Esophagus muscularis mucosa (tissue), 4 donors: ENCODE results near the gene DOLK. TPM values are rescaled to one million over a fixed set of nuclear protein-coding genes. Genes with fewer than 3 reads are reported as not detected.
"Not testable (repeated sequence)": the region's sequence is repeated elsewhere in the genome, so short reads cannot be mapped to it uniquely, and the experiment has no call there.

ENCODE experiments used
- DNase-seq: peaks from one replicate; pipeline ENCODE4 v3.0.0-alpha.2; 2017; ENCODE audit errors: extremely low spot score
- H3K27ac ChIP-seq, 4 donors: fragments of 200-600 bp; sonication (generic); replicated peaks in 1 of 4; 1 replicate in 3 of 4; 2 replicates in 1 of 4; pipeline ENCODE4 v1.5.1; 2016 to 2019; ENCODE audit warnings: mild to moderate bottlenecking in 1 of 4
- H3K27me3 ChIP-seq, 4 donors: fragments of 200-600 bp; sonication (generic); one replicate each; pipeline versions ENCODE4 v1.5.1 to v1.6.0; 2016 to 2019
- H3K36me3 ChIP-seq, 4 donors: fragments of 200-600 bp; sonication (generic); one replicate each; pipeline ENCODE4 v1.5.1; 2016 to 2019
- H3K4me1 ChIP-seq, 4 donors: fragments of 200-600 bp; sonication (generic); one replicate each; pipeline ENCODE4 v1.5.1; 2016 to 2019
- H3K4me3 ChIP-seq, 4 donors: fragments of 200-600 bp; sonication (generic); 1 replicate in 2 of 4; 2 replicates in 2 of 4; pipeline ENCODE4 v1.5.1; 2016 to 2019; ENCODE audit warnings: mild to moderate bottlenecking in 4 of 4, moderate library complexity in 1 of 4
- H3K9me3 ChIP-seq, 4 donors: fragments of 200-600 bp; sonication (generic); 1 replicate in 3 of 4; 2 replicates in 1 of 4; pipeline ENCODE4 v1.5.1; 2016 to 2019
- EP300 ChIP-seq: sonication (generic); formaldehyde crosslinking; IDR thresholded peaks from one replicate; pipeline ENCODE4 v1.6.1; 2017; ENCODE audit warnings: antibody characterized with exemption
- POLR2A ChIP-seq: fragments of 450-650 bp; IDR thresholded peaks from one replicate; pipeline ENCODE4 v1.6.1; 2017; ENCODE audit warnings: antibody characterized with exemption, moderate library complexity, mild to moderate bottlenecking, low read depth
- POLR2AphosphoS5 ChIP-seq, 2 donors: sonication (generic); formaldehyde crosslinking; IDR thresholded peaks; one replicate each; pipeline ENCODE4 v1.6.1; 2017; ENCODE audit warnings: antibody characterized with exemption in 2 of 2
- WGBS: methylation state at CpG from one replicate; pipeline ENCODE4 v1.1.5; 2018; 5-methylcytosine and 5-hydroxymethylcytosine counted together
- intact Hi-C: fragments of 100-400 bp; cut with DNase I; formaldehyde crosslinking; loops from one replicate; pipeline ENCODE4 v1.15.1; 2023
- total RNA-seq, 4 donors: library from RNA; depleted of rRNA; stranded (reverse); fragments of >200 nt; gene quantifications; one replicate each; pipeline versions ENCODE4 v1.1.0 to v1.2.1, GENCODE V29; 2016
- TF ChIP-seq, protein P1 (sequence below), 3 experiments: fragments of 200-600 bp in 2 of 3; fragments of 450-650 bp in 1 of 3; sonication (generic) in 2 of 3; IDR thresholded peaks; one replicate each; pipeline ENCODE4 v1.5.1; 2017 to 2019; ENCODE audit warnings: antibody characterized with exemption in 3 of 3, mild to moderate bottlenecking in 2 of 3, moderate library complexity in 1 of 3

DOLK gene
- total RNA-seq, 4 donors from 2014 or later: 10.4 to 20.7 (median 14.1) TPM

DNA sequence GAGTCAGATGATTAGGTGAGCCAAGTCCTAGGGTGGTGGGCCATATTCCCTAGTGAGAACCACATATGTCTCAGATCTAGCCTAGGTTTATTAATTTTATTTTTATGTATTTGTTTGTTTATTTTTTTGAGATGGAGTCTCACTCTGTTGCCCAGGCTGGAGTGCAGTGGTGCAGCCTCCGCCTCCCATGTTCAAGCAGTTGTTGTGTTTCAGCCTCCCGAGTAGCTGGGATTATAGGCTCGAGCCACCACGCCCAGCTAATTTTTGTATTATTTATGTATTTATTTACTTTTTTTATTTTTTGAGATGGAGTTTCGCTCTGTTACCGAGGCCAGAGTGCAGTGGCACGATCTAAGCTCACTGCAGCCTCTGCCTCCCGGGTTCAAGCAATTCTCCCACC lies 36.1 kb upstream of the DOLK start:
- Histone ChIP-seq H3K36me3 (peaks cover 87 to 100% (median 94%) of the 10 kb centered on the region in 4 donors), H3K9me3 (no peaks in the 10 kb centered on the region), H3K4me1 (peaks cover 0 to 7% (median 3%) of the 10 kb centered on the region in 4 donors), H3K27ac (no peak overlapping the region), H3K4me3 (no peak overlapping the region), H3K27me3 (no peaks in the 10 kb centered on the region)
- no peak for DNase-seq
- intact Hi-C loops: no loop called here
- no peak for TF ChIP-seq POLR2A
- no peak for TF ChIP-seq POLR2AphosphoS5 (IDR thresholded peaks at IDR 0.05)
- no peak for TF ChIP-seq EP300
- TF ChIP-seq, protein P1, sequence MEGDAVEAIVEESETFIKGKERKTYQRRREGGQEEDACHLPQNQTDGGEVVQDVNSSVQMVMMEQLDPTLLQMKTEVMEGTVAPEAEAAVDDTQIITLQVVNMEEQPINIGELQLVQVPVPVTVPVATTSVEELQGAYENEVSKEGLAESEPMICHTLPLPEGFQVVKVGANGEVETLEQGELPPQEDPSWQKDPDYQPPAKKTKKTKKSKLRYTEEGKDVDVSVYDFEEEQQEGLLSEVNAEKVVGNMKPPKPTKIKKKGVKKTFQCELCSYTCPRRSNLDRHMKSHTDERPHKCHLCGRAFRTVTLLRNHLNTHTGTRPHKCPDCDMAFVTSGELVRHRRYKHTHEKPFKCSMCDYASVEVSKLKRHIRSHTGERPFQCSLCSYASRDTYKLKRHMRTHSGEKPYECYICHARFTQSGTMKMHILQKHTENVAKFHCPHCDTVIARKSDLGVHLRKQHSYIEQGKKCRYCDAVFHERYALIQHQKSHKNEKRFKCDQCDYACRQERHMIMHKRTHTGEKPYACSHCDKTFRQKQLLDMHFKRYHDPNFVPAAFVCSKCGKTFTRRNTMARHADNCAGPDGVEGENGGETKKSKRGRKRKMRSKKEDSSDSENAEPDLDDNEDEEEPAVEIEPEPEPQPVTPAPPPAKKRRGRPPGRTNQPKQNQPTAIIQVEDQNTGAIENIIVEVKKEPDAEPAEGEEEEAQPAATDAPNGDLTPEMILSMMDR (IDR thresholded peaks at IDR 0.05): no peak
- 97% methylated on average over 8 of the region's 8 CpGs for WGBS

DNA sequence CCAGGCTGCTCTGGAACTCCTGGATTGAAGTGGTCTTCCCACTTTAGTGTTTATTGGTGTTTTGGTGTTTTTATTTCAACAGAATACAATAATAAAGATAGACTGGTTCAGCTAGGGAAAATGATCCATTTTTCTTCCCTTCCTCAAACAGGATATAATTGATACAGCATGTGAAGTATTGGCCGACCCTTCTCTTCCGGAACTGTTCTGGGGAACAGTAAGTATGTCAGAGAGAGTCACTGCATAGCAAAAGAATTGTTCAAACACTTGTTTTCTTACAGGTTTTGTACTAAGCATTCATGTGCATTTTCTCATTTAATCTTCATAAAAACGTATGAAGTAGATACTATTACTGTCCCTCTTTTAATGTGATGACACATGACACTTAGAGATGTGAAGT lies 31.7 kb upstream of the DOLK start:
- Histone ChIP-seq H3K27me3 (no peaks in the 10 kb centered on the region), H3K36me3 (peaks cover 77 to 100% (median 93%) of the 10 kb centered on the region in 4 donors), H3K9me3 (no peaks in the 10 kb centered on the region), H3K4me3 (no peak overlapping the region), H3K27ac (no peak overlapping the region), H3K4me1 (no peaks in the 10 kb centered on the region)
- intact Hi-C loops: no loop called here
- TF ChIP-seq EP300 (no peak), POLR2AphosphoS5 (IDR thresholded peaks at IDR 0.05) (no peak), POLR2A (no peak)
- TF ChIP-seq, protein P1 (IDR thresholded peaks at IDR 0.05): no peak
- DNase-seq: no peak
- 90% methylated on average over 3 of the region's 3 CpGs for WGBS

DNA sequence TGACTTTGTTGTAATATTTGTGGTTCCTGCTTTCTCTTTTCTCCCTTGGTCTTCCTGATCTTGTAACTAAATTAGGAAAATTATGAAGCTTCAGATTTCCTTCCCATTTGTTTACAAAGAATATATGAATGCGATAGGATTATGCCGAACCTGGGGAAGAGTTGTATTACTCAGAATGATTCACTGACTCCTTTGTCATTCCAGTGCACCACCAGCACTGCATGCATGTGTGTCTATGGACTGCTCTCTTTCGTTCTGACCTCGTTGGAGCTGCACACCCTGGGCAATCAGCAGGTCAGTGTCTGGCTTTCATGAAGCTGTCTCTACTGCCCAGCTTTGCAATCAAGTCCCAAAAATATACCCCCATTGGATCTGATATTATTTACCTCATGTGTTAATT lies 25.6 kb upstream of the DOLK start:
- Histone ChIP-seq H3K4me3 (no peak overlapping the region), H3K4me1 (no peaks in the 10 kb centered on the region), H3K36me3 (peaks cover 48 to 100% (median 95%) of the 10 kb centered on the region in 4 donors), H3K27me3 (no peaks in the 10 kb centered on the region), H3K27ac (no peak overlapping the region), H3K9me3 (no peaks in the 10 kb centered on the region)
- DNase-seq: no peak
- 79% methylated on average over 4 of the region's 4 CpGs for WGBS
- no peak for TF ChIP-seq EP300
- no peak for TF ChIP-seq POLR2AphosphoS5 (IDR thresholded peaks at IDR 0.05)
- TF ChIP-seq, protein P1 (IDR thresholded peaks at IDR 0.05): no peak
- TF ChIP-seq POLR2A: no peak
- intact Hi-C loops: no loop called here

DNA sequence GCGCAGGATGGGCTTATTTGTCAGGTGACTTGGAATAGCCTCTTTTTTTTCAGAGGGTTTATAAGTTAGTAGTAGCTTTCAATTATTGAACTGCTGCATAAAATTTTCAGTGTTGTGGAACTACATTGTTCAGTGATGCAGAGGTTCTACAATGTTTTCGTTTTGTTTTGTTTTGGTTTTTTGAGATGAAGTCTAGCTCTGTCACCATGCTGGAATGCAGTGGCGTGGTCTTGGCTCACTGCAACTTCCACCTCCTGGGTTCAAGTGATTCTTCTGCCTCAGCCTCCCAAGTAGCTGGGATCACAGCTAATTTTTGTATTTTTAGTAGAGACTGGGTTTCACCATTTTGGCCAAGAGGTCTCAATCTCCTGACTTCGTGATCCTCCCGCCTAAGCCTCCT lies 22.1 kb upstream of the DOLK start:
- Histone ChIP-seq H3K4me3 (no peak overlapping the region), H3K4me1 (no peaks in the 10 kb centered on the region), H3K27ac (no peak overlapping the region), H3K27me3 (no peaks in the 10 kb centered on the region), H3K9me3 (no peaks in the 10 kb centered on the region), H3K36me3 (peaks cover 26 to 93% (median 75%) of the 10 kb centered on the region in 4 donors)
- WGBS: 93% methylated on average over 5 of the region's 5 CpGs
- intact Hi-C loops: no loop called here
- no peak for DNase-seq
- TF ChIP-seq POLR2A (no peak), EP300 (no peak), POLR2AphosphoS5 (IDR thresholded peaks at IDR 0.05) (no peak)
- TF ChIP-seq, protein P1 (IDR thresholded peaks at IDR 0.05): no peak

DNA sequence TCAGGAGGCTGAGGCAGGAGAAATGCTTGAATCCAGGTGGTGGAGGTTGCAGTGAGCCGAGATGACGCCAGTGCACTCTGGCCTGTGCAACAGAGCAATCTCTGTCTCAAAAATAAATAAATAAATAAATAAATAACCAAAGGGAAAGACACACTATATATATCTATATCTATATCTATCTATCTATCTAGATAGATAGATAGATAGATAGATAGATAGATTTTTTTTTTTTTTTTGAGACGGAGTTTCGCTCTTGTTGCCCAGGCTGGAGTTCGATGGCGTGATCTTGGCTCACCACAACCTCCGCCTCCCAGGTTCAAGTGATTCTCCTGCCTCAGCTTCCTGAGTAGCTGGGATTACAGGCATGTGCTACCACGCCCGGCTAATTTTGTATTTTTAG lies 14.0 kb upstream of the DOLK start:
- H3K4me1 ChIP-seq, H3K4me3 ChIP-seq, DNase-seq, intact Hi-C loops, H3K27me3 ChIP-seq, H3K27ac ChIP-seq, H3K9me3 ChIP-seq: not testable (repeated sequence)
- H3K36me3 ChIP-seq: peaks cover 42 to 94% (median 77%) of the 10 kb centered on the region in 4 donors
- 95% methylated on average over 9 of the region's 9 CpGs for WGBS
